Karpas-422 (cell line): ENCODE data around the gene P2RY12. TPM values are rescaled to one million over a fixed set of nuclear protein-coding genes. Genes with fewer than 3 reads are reported as not detected.
A peak's percentile ranks its signal among the peaks of the same experiment; 100 is the strongest.

Experiments
- DNase-seq: peaks from one replicate; pipeline ENCODE4 v3.0.0-alpha.2; 2015
- H2AFZ ChIP-seq: fragments of 200-600 bp; sonication (generic); 2 replicates; pipeline ENCODE4 v1.6.1; 2014; ENCODE audit warnings: antibody characterized with exemption, low read length, mixed read lengths
- H3K27ac ChIP-seq: fragments of 200-600 bp; sonication (generic); 2 replicates; pipeline ENCODE4 v1.5.1; 2014; ENCODE audit warnings: mild to moderate bottlenecking, low read length, moderate library complexity
- H3K27me3 ChIP-seq: fragments of 200-600 bp; sonication (generic); 2 replicates; pipeline ENCODE4 v1.6.1; 2014; ENCODE audit warnings: low read length, mixed read lengths
- H3K36me3 ChIP-seq: fragments of 200-600 bp; sonication (generic); 2 replicates; pipeline ENCODE4 v1.6.1; 2014; ENCODE audit warnings: low read length, mixed read lengths; ENCODE audit not compliant: insufficient read depth
- H3K4me1 ChIP-seq: fragments of 200-600 bp; sonication (generic); 2 replicates; pipeline ENCODE4 v1.6.1; 2014; ENCODE audit warnings: mild to moderate bottlenecking, low read length, mixed read lengths
- H3K4me2 ChIP-seq: fragments of 200-600 bp; sonication (generic); 2 replicates; pipeline ENCODE4 v1.6.1; 2014; ENCODE audit warnings: low read length, low read depth, mild to moderate bottlenecking; ENCODE audit not compliant: poor library complexity, severe bottlenecking
- H3K4me3 ChIP-seq: fragments of 200-600 bp; sonication (generic); 2 replicates; pipeline ENCODE4 v1.5.1; 2014; ENCODE audit warnings: mild to moderate bottlenecking, antibody characterized with exemption, low read length, mixed read lengths
- H3K79me2 ChIP-seq: fragments of 200-600 bp; sonication (generic); 2 replicates; pipeline ENCODE4 v1.6.1; 2014; ENCODE audit warnings: mild to moderate bottlenecking, low read length, mixed read lengths
- H3K9ac ChIP-seq: fragments of 200-600 bp; sonication (generic); 2 replicates; pipeline ENCODE4 v1.6.0; 2014; ENCODE audit warnings: low read length
- H3K9me2 ChIP-seq: fragments of 200-600 bp; sonication (generic), shearing (Covaris generic); replicated peaks from 2 replicates; pipeline ENCODE4 v1.6.0; 2014; ENCODE audit warnings: mild to moderate bottlenecking, low read length, moderate library complexity; ENCODE audit not compliant: insufficient read depth
- H3K9me3 ChIP-seq: fragments of 300-700, 200-600 bp; sonication (generic); 2 replicates; pipeline ENCODE4 v1.6.1; 2014; ENCODE audit warnings: low read length, mixed read lengths
- H4K20me1 ChIP-seq: fragments of 200-600 bp; sonication (generic); 2 replicates; pipeline ENCODE4 v1.6.1; 2014; ENCODE audit warnings: mild to moderate bottlenecking, antibody characterized with exemption, low read length, low read depth; ENCODE audit not compliant: insufficient read depth
- total RNA-seq: library from RNA; depleted of rRNA; stranded (reverse); fragments of >200 nt; shearing (Covaris generic); gene quantifications from 2 replicates; pipeline ENCODE4 v1.2.3, GENCODE V29; 2014; ENCODE audit warnings: low replicate concordance; rRNA removed

P2RY12 gene
- total RNA-seq, 1 experiment from 2014 or later, result not detected

DNA sequence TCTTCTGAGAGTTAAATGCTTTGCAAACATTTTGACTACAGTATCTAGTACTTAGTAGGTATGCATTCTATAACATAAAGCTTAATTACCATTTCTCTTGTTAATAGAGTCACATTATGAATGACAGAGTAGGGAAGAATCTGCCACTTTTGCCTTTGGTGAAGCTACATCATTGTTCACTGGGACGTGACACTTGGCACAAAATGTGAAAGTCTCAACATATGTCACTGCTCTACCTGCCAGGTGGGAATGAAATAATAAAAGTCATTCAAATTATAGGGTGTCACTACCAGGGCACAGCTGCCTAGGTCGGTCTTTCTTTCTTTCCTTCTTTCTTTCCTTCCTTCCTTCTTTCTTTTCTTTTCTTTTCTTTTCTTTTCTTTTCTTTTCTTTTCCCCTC, 85.5 kb downstream of the P2RY12 start:
- Histone ChIP-seq H3K27ac (no peak overlapping the region), H3K9me3 (no peaks in the 10 kb centered on the region), H3K9ac (no peak overlapping the region), H3K27me3 (no peaks in the 10 kb centered on the region), H2AFZ (no peak overlapping the region), H3K36me3 (no peaks in the 10 kb centered on the region), H3K4me1 (0 out of 2 replicates have a peak, but pooled peaks cover 4% of the 10 kb centered on the region), H3K4me3 (no peak overlapping the region), H3K4me2 (no peak overlapping the region), H3K9me2 (no peaks in the 10 kb centered on the region), H3K79me2 (no peaks in the 10 kb centered on the region), H4K20me1 (no peaks in the 10 kb centered on the region)
- no peak for DNase-seq

GRCh38 chr3:151297429-151297828, 87.1 kb downstream of the P2RY12 start:
- Histone ChIP-seq H3K79me2 (no peaks in the 10 kb centered on the region), H3K4me2 (no peak overlapping the region), H3K9ac (no peak overlapping the region), H3K4me3 (no peak overlapping the region), H3K9me2 (no peaks in the 10 kb centered on the region), H3K9me3 (no peaks in the 10 kb centered on the region), H3K27ac (no peak overlapping the region), H4K20me1 (no peaks in the 10 kb centered on the region), H3K4me1 (peaks cover 10% of the 10 kb centered on the region), H2AFZ (no peak overlapping the region), H3K36me3 (no peaks in the 10 kb centered on the region), H3K27me3 (no peaks in the 10 kb centered on the region)
- no peak for DNase-seq

DNA sequence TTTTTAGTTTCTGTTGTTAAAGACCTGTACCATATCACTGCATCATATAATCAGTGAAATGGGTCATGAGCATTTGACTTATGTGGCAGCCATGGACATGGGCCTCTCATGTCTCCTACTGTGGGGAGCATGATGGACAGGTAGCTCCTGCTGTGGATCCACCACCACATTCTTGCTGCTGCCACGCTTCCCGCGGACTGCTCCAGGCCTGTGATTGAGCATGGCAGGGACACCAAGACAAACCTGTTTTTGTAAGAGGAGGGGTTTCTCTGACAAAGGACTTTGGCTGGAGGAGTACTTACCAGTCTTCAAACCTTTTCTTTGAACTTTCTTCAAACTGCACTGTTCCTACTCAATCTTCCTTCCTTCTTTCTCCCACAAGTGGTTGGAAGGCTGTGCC, 88.3 kb downstream of the P2RY12 start:
- no peak for DNase-seq
- no peak overlapping the region for H3K4me2 ChIP-seq
- H3K79me2 ChIP-seq, result no peaks in the 10 kb centered on the region
- H3K27ac ChIP-seq, result no peak overlapping the region
- H3K27me3 ChIP-seq, result no peaks in the 10 kb centered on the region
- no peaks in the 10 kb centered on the region for H3K36me3 ChIP-seq
- no peak overlapping the region for H2AFZ ChIP-seq
- H3K9me2 ChIP-seq, result no peaks in the 10 kb centered on the region
- H3K4me3 ChIP-seq, result no peak overlapping the region
- no peaks in the 10 kb centered on the region for H3K9me3 ChIP-seq
- no peak overlapping the region for H3K9ac ChIP-seq
- peaks cover 6% of the 10 kb centered on the region for H3K4me1 ChIP-seq
- H4K20me1 ChIP-seq, result no peaks in the 10 kb centered on the region

- Histone ChIP-seq H3K9me3 (no peaks in the 10 kb centered on the region), H3K4me3 (no peak overlapping the region), H3K36me3 (no peaks in the 10 kb centered on the region), H3K27ac (no peak overlapping the region), H3K4me2 (no peak overlapping the region), H2AFZ (peak overlapping the region; percentile 53; the same call in 1 of the 2 replicates), H3K9me2 (no peaks in the 10 kb centered on the region), H3K79me2 (no peaks in the 10 kb centered on the region), H3K9ac (no peak overlapping the region), H4K20me1 (no peaks in the 10 kb centered on the region), H3K27me3 (no peaks in the 10 kb centered on the region), H3K4me1 (peaks cover 5% of the 10 kb centered on the region)
- no peak for DNase-seq
Observed at GRCh38 chr3:151293127-151293526, 91.4 kb downstream of the P2RY12 start.

DNA sequence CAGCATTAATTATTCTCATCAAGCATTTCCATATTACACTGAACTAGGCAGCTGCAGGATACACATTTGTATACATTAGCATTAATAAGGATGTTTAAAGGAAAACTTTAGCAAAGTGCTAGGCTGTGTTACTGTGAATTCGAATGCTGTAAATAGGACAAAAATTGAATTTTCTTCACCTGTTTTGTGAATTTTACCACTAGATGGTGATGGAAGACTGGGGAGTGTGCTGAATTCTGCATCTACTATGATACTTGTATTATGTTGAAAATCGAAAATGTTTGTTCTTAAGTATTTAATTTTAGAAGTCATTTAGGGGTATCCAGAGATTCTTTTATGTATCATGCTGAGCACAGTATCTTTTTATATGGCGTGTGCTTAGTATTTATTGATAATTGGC, 93.9 kb downstream of the P2RY12 start:
- Histone ChIP-seq H3K27me3 (no peaks in the 10 kb centered on the region), H3K9ac (no peak overlapping the region), H3K4me2 (no peak overlapping the region), H2AFZ (no peak overlapping the region), H3K79me2 (no peaks in the 10 kb centered on the region), H3K4me3 (no peak overlapping the region), H3K9me3 (no peaks in the 10 kb centered on the region), H3K36me3 (no peaks in the 10 kb centered on the region), H3K4me1 (peaks cover 5% of the 10 kb centered on the region), H3K9me2 (no peaks in the 10 kb centered on the region), H3K27ac (no peak overlapping the region), H4K20me1 (no peaks in the 10 kb centered on the region)
- peak; percentile 79 for DNase-seq

DNA sequence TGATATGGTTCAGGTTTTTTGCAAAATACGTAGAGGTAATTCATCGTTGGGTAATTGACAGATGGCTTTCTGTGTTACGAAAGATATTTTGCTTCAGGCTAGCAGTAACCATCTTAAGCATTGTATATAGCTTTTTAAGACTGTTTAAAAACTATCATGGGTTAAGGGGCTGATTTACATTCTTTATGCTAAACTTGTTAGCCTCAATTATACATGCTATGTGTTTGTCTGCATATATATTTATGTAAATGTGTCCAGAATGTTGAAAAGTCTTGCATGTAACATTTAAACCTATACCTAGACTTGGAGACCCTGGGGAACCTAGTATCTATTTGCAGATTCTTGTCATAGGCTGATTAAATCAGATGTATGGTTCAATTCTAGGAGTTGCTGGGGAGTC, 95.1 kb downstream of the P2RY12 start:
- H2AFZ ChIP-seq, result no peak overlapping the region
- peaks cover 5% of the 10 kb centered on the region for H3K4me1 ChIP-seq
- H3K27me3 ChIP-seq, result no peaks in the 10 kb centered on the region
- no peak overlapping the region for H3K9ac ChIP-seq
- no peaks in the 10 kb centered on the region for H4K20me1 ChIP-seq
- DNase-seq, result no peak
- H3K4me3 ChIP-seq, result no peak overlapping the region
- H3K79me2 ChIP-seq, result no peaks in the 10 kb centered on the region
- no peak overlapping the region for H3K27ac ChIP-seq
- H3K9me3 ChIP-seq, result no peaks in the 10 kb centered on the region
- no peak overlapping the region for H3K4me2 ChIP-seq
- H3K36me3 ChIP-seq, result no peaks in the 10 kb centered on the region
- no peaks in the 10 kb centered on the region for H3K9me2 ChIP-seq

Other genes starting within 250 kb of the P2RY12 start
- gene GPR171, start 181.5 kb downstream of the P2RY12 start, total RNA-seq, result not detected in 2 replicates
- gene P2RY14, start 106.2 kb downstream of the P2RY12 start, total RNA-seq, result not detected in 2 replicates
- gene GPR87, start 67.9 kb downstream of the P2RY12 start, total RNA-seq, result not detected in 2 replicates
- gene P2RY13, start 55.2 kb downstream of the P2RY12 start, total RNA-seq, result 0.40 and 0.97 TPM in 2 replicates
- 0.07 TPM in 1 of 2 replicates, not detected in the other for gene IGSF10, start 76.3 kb upstream of the P2RY12 start, total RNA-seq